CD4-positive, alpha-beta T cell treated with Interleukin-17A for 1 hour (primary cell): ENCODE results near the gene PID1.

Source experiments
- DNase-seq: peaks from one replicate; pipeline ENCODE4 v3.0.0-alpha.2; 2020

Gene PID1

DNA sequence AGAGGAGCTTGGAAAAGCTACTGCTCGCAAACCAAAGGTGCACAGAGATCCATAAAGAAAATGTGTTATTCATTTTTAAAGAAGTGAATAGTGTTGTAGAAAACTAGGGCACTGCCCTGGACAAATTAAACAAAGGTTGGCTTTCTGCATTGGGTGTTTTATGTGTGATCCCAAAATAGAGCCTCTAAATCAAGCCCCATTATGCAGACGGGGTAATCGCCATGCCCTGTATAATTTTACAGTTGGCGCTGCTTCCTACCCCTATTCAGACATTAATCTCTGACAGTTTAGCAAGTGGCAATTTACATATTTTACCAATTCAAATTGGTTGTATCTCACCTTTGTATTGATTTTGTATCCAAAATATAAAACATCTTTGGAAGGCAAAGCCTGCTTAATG is 109.1 kb downstream of the PID1 start:
- no peak for DNase-seq

DNA sequence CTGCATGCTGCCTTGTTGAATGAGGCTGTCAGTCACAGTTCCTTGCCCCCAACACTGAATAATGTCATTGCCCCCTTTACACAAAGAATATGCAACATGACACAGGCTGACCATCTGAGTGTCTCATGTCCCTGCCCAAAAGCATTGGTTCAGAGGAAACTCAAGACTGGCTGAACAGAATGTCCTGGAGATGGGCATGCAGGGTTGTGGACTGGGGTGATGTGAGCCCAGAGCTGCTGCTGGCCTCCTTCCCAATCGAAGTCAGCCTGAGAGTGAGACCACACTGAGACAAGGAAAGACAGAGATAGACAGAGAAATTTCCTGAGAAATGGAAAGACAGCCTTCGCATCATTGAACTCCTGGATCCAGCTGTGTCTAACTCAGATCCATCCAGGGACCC is 110.1 kb downstream of the PID1 start:
- no peak for DNase-seq

- no peak for DNase-seq
Measured at GRCh38 chr2:229160180-229160579, 110.9 kb downstream of the PID1 start.

DNA sequence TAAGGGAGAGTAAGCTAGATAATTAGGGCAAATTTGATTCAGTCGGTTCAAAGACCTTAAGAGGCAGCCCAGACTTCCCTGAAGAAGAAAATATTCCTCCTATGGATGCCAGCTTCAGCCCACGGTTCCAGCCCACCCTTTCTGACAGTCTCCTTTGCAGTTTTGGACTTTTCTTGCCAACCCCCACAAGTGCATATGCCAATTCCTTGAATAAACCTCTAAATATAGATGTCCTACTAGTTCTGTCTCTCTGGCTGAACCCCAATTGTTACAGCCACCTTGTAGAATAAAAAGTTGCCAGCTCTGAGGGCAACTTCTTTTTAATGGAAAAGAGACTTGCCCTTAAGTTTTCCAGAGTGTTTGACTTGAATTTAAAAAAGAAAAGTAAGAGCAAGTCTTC is 111.7 kb downstream of the PID1 start:
- DNase-seq = no peak

- DNase-seq = no peak
Measured at GRCh38 chr2:229154381-229154780, 116.7 kb downstream of the PID1 start.

DNA sequence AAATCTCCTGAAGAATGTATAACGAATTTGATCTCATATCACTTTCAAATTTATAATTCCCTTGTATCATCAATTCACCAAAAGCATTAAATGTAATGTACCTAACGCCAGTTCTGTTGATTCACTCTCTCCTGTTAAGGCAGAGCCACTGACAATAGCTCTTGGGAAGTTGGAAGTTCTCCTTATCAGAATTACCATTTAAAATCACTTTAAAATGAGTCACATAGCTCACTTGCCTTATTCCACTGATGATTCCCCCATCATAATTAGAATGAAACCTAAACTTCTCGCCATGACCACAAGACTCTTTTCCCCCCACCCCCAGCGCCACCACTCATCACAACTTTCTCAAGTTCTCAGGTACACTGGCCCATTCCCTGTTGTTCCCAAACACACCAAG is 117.1 kb downstream of the PID1 start:
- DNase-seq = no peak

GRCh38 chr2:229153267-229153666 is 117.8 kb downstream of the PID1 start:
- no peak for DNase-seq

GRCh38 chr2:229152674-229153073 is 118.4 kb downstream of the PID1 start:
- DNase-seq = no peak

DNA sequence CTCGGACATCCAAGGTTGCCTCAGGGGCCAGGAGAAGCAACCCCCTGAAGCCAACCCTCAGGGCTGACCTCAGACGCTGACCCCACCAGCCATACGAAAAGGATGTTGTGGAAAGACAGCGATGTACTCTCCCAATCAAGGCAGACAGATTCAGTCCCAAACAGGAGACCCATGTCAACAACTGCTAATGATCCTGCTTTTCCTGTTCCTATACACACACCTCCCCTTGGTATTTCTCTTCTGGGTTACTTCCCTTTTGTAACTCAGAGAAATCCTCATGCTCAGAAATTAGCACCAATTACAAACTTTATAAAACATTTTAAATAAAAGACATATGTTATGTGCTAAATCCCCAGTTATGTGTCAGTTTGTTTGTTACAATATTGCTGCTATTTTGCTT is 120.8 kb downstream of the PID1 start:
- DNase-seq = no peak

DNA sequence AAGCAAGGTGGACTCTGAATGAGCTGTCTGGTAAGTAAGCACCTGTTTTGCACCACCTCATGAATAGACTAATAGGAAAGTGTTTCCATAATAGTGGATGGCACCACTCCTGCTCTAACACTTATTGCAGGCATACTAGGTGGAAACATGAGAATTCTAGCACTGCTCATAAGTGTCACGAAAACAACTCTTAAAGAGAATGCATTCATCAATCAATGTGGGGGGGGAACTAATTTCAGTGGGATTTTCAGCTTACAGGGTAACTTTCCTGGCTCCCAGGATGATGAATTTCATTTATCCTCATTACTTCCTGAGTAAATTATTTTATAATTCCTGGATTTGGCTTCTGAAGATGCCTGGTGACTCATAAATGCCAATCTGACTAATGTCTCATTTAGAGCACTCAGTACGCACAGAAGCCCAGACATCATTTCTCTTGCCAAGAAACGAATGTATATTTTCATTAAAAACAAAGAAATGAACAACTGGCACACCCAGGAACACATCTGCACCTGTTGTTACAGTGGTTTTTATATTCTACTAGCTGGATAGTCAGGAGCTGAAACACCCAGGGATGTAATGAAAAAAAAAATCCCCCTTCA is 129.6 kb downstream of the PID1 start:
- DNase-seq = no peak

DNA sequence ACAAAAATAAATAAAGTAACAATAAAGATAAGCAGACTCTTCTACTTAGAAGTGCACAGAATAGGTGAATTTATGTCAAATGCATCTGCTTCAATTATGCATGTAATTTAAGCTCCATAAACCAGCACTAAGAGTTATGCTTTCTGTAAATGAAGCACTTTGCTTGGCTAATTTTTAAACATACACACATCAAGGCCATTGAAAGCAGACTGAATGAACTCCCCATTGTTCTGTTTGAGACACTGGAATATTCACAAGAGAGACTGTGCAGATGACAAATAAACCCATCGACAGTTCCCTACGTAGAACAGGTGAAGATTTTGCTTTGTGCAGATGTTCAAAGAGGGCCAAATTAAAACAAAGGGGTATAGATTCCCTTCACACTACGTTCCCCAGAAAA is 133.4 kb downstream of the PID1 start:
- no peak for DNase-seq

GRCh38 chr2:229137066-229137465 is 134.0 kb downstream of the PID1 start:
- DNase-seq = no peak

DNA sequence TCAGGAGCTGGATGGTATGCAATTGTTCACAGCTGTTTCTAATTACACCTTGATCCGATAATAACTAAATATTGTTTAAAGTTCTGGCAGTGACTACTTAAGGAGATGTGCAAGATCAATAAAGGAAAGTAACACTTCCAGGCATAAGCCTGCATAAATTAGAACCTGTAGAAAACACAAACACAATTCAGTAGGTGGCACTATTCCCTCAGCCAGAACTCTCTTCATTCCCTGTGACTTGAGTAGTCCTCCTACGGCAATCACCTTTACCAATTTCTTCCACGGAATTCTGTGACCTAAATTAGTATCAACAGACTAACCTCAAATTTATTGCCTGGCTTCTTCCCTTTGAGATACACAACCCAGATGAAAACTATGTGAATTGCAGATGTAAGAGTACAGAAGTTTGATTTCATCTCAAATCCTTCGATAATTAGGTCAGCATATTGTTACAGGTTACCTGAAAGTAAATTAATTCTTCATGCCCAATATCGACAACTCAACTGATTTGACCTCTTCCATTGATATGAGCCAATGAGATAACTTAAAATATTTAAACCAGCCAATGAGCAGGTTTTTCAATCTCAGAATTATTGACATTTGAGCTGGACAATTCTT is 137.8 kb downstream of the PID1 start:
- DNase-seq = no peak

- no peak for DNase-seq
Measured at GRCh38 chr2:229132236-229132635, 138.9 kb downstream of the PID1 start.

DNA sequence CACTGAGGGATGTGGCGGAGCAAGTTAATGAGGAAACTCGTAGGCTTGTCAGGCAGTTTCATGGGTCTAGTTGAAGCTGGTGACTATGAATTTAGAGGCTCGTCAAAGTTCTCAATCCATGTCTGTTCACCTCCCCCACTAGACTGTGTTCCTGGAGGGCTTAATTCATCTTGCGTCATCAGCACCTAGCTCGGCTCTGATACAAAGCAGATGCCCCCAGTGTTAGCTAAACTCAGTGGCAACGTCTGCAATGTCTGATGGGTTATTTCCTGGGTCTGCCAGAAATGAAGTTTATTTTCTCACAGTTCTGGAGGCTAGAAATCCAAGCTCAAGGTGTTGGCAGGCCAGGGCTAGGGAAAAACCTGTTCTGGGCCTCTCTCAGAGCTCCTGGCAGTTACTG is 140.6 kb downstream of the PID1 start:
- no peak for DNase-seq

- DNase-seq = no peak
Measured at GRCh38 chr2:229129738-229130371, 141.2 kb downstream of the PID1 start.

- DNase-seq = no peak
Measured at GRCh38 chr2:229127471-229127870, 143.6 kb downstream of the PID1 start.

DNA sequence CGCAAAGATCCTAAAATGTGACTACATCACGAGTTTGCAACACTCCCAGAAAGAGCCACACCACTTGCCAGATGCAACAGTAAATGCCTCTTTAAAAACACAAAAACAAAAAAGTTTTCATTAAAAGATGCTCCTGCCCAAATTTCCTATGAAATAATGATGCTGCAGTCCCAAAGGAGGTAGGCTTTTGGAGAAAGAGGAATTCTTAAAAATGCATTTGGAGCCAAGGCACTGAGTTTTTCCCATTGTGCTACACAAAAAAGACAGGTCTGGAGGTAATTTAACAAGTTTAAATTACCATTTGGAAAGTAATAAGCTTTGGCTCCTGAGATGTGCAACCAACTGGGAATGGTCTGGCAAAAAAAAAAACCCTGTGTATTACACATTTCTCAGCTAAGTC is 145.0 kb downstream of the PID1 start:
- DNase-seq = no peak

- no peak for DNase-seq
Measured at GRCh38 chr2:229124136-229124535, 147.0 kb downstream of the PID1 start.

GRCh38 chr2:229118927-229119326 is 152.2 kb downstream of the PID1 start:
- no peak for DNase-seq

DNA sequence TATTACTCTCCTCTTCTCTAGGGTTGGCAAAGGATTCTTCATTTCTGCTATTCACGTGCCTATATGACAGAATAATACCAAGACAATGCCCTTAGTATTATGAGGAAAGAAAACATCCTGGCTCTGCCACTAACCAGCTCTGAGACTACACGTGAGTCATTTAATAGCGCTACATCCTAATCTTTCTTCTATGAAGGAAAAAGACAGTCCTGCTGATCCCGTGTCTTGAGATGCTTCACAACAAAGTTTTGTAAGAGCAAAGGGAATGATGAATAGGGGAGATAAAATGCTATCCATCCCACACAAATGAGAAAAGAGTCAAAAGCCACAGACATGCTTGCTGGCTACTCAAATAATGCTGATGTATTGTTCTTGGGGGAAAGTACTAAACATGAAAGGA is 152.8 kb downstream of the PID1 start:
- DNase-seq = no peak

GRCh38 chr2:229111744-229112143 is 159.3 kb downstream of the PID1 start:
- no peak for DNase-seq

DNA sequence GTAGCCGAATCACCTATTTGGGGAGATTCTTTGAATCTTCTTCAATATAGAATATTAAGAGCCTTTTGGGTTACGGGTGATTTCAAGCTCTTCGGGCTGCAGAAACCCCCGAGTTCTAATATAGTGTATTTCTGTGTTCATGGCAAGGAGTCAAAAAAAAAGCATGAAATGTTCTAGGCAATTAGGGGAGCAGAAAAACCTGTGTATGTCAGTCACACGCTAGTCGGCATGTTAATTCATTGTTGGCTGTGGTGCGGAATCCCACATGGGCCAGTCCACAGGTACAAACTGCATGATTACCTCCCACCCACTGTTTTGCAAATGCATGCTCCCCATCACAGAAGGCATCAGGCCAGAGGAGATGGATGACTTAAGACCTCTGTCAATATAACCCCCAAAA is 161.9 kb downstream of the PID1 start:
- DNase-seq = no peak

DNA sequence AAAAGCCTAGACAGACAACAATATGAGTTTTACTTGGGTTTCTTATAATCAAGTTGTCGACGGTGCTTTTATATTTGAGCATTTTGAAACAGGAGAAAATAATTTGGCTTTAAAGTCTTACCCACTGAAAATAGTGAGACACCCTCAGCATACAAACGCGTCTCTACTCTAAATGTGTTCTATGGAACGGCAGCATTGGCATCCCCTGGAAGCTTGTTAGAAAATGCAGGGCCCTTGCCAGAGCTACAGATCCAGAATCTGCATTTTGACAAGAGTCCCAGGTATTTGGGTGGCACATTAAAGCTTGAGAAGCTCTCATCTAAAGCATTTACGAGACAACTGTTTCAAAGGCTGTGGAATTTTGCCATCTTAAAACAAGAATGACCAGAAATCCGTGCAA is 163.5 kb downstream of the PID1 start:
- no peak for DNase-seq

DNA sequence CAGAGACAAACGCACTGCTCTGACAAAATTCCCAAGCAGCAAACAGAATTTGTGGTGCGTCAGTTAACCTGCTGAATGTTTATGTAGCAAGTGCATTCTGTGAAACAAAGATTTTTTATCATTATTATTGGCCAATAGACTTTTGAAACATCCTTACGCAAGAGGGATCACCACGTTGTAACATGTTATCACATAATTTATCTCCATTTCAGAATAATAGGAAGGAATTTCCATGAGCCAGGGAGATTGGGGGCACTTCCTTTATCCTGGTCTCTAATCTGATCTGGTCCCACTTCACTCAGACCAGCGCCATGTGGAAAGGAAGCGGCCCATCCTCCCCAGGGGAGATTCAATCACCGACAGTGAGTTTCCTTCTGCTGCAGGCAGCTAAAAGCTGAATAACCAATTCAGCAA is 166.1 kb downstream of the PID1 start:
- no peak for DNase-seq
